T-helper 1 cell treated with Interleukin-12 subunit alpha and Interleukin-12 subunit beta and Interleukin-4 antibody, amounts not matched to agents 30 ng/mL and 1 ng/mL, for 36 hours (primary cell): ENCODE measurements around the gene BEST3. TPM values are rescaled to one million over a fixed set of nuclear protein-coding genes. Genes with fewer than 3 reads are reported as not detected.

Source experiments
- intact Hi-C: fragments of 100-400 bp; cut with micrococcal nuclease; formaldehyde crosslinking; loops from one replicate; pipeline ENCODE4 v1.15.1; 2024
- total RNA-seq: library from RNA; stranded (reverse); gene quantifications from 2 replicates; pipeline ENCODE4 v1.2.3, GENCODE V29; 2022

Gene BEST3
- total RNA-seq: not detected in 2 replicates

DNA sequence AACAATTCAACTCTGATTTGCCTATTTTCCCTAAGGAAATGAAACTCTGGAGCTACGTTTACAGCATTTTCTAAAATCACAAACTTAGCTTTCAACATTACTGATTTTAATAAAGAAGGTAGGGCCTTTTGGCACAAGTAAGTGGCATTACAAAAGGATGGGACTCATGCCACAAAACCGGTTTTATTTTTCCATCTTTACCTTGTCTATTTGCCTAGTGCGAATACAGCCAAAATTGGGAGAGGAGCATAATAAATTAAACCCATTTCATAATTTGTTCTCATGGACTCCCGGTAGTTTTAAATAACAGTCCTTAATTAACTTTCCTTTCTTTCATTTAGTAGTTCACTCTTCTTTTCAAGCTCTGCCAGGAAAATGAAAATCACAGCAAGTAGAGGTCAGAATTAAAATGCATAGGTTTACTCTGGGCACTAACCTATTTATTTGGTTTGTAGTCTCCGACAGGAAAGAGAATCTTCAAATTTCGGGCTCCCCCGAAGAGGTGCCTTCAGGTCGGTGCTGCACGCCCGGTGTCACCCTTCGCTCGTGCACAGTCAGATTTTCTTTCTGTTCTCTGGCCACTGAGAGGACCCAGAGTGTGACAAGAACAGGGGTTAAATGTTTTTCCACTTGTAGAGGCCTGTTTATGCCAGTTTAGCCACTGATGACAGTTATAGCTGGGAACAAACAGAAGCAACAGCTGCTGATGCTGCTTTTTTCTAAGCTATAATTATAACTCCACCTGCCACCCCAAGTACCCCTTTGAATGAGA is at the start of gene BEST3:
Gene BEST3, minus strand, starts transcription at position 535 of the 772 bp plus-strand sequence. CDS start 1,505 bp downstream, outside the sequence.
- intact Hi-C loops: no loop called here

DNA sequence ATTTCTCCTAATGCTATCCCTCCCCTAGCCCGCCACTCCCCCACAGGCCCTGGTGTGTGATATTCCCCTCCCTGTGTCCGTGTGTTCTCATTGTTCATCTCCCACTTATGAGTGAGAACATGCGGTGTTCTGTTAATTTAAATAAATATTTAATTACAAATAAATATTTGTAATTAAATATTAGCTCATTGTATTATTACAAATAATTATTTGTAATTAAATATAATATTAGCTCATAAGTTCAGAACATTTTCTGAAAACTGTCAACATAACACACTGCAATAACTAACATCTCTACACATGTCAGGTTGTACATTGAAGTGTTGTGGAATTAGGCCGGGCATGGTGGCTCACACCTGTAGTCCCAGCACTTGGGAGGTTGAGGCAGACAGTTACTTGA is 45.0 kb upstream of the BEST3 start:
- intact Hi-C loops: no loop called here

DNA sequence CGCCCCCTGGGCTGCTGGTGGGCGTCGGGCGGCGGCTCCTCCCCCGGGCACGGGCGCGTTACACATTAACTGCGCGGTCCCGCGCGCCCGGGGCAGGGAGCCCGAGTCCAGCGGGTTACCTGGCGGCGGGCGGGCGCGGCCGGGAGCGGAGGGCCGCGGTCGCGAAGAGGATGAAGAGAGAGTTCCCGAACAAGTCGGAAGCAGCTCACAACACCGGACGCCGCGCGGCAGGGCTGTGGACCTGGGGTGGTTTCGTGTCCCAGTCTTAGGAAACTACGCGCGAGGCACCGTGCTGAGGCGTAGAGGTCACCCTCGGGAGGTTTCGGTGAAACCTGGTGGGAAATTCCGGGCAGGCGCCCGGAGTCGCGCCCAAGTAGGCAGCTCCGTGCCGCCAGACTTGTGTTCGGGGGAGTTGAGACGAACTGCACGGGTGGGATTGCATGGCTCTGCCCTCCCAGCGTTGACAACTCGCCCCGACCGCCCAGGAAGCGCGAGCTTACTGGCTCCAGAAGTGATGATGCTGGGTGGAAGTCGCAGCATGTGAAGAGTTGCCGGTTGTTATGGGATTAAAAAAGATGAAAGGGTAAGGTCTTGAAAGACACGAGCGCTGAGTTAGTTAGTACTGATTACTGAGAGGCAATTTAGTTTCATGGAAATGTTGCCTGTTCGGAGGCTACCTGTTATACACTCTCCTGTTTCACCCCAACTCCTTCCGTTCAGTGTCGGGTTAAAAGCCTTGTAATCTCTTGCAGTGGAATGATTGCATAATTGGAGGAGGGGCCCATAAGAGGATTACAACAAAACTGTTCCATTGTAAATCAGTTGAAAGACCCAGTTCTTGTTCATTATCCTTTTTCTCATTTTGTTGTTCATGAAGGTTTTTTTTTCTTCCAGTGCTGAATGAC is 40.4 kb upstream of the BEST3 start:
- intact Hi-C loops: loop anchor here (1.0 to 5.0 kb wide), 7 partner anchors 154 to 1923 kb away; partner anchors contain the start of genes CCT2, CPSF6, FRS2 and KCNMB4

- intact Hi-C loops: loop anchor here (1.0 to 5.0 kb wide), 10 partner anchors 141 to 1924 kb away; partner anchors contain the start of genes CCT2, CPSF6, FRS2 and KCNMB4
Measured at GRCh38 chr12:69738351-69739286, 39.5 kb upstream of the BEST3 start, which contains the start of gene RAB3IP. Gene RAB3IP, plus strand, starts transcription at chr12:69738860. Its CDS starts 16,549 bp downstream, at chr12:69755409.

GRCh38 chr12:69733638-69734037 is 34.5 kb upstream of the BEST3 start:
- intact Hi-C loops: no loop called here

- intact Hi-C loops: no loop called here
Measured at GRCh38 chr12:69732088-69732487, 33.0 kb upstream of the BEST3 start.

- intact Hi-C loops: no loop called here
Measured at GRCh38 chr12:69726922-69727321, 27.8 kb upstream of the BEST3 start.

DNA sequence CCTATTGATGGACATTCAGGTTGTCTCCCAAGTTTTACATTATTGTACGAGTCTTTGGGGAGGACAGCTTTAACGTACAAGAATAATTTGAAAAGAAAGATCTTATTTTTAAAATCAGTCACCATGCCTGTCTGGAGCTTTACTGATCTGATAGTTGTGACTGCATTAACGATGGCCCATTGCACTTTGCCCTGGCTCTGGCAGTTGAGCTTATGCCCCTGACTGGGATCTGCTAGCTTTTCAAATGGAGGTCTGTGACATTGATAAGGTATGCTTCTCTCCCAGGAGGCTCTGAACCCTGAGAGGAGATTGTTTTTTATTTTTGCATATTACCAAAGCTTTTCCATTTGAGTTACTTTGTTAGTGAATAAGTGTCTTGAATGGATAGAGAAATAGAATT is 21.6 kb upstream of the BEST3 start:
- intact Hi-C loops: no loop called here

GRCh38 chr12:69719336-69720316 is 20.5 kb upstream of the BEST3 start:
- intact Hi-C loops: no loop called here

- intact Hi-C loops: no loop called here
Measured at GRCh38 chr12:69714542-69714941, 15.4 kb upstream of the BEST3 start.

- intact Hi-C loops: no loop called here
Measured at GRCh38 chr12:69712826-69713225, 13.7 kb upstream of the BEST3 start.

DNA sequence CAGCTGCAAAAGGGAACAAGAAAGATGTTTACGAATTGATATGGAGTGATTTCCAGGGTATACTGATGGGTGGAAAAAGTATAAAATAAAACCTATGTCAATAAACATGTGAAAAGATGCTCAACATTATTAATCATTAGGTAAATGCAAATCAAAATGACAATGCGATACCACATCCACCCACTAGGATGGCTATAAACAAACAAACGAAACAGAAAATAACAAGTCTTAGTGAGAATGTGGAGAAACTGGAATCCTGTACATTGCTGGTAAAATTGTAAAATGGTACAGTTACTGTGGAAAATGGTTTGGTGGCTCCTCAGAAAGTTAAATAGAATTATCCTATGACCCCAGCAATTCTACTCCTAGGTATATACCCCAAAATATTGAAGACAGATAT is 9.5 kb upstream of the BEST3 start:
- intact Hi-C loops: no loop called here

DNA sequence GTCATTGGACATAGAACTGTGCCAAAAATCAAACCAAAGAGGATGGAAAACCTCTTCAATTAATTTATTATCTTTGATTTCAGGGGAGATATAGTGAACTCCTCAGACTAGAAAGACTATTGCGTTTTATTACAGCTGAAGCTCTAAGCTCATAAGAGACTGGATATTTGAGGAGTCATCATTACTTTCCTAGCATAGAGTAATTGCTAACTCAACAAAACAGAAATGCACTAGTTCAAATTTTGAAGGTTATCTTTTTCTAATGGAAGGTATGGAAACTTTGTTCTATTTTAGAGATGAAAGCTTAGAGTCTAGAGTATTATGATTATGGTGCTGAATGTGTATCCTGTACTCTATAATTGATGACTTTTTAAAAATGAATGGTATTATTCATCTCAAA is 5.3 kb upstream of the BEST3 start:
- intact Hi-C loops: no loop called here

DNA sequence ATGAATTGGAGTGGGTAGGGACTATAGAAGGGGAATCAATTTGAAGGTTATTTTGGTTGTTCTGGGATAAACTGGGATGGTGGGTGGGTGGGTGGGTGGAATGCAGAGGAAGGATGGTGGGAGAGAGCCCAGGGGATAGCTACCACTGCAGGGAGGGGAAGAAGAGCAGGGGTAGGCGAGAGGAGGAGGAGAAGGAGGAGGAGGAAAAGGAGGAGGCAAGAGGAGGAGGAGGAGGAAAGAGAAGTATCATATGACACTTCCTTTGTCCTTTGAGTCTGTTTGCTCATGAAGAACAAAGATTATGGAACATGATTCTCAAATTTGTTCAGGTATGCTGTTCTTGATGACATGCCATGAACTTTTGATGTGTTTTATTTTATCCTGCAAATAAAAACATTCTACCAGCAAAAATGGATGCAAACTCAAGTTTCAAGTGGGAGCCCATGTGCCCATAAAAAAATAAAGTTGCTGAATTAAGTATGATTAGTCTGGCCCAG is 4.1 kb upstream of the BEST3 start:
- intact Hi-C loops: no loop called here

DNA sequence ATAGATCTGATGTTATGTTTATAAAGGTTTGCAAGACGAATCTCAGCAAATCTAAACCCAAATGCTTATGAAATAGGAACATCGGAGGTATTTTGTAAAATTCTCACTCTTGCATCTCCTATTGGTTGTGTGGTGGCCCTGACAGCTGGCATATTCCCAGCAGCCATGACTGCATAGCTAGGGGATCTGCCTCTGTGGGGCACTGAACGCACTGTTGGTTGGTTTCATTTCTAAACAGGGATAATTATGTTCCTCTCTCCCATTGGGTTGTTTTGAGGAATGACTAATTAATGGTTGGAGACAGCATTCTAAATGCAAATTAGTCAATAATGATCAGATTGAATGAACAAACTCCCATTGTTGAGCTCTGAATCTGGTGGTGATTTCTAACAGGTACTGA is 2.7 kb upstream of the BEST3 start:
- intact Hi-C loops: no loop called here

GRCh38 chr12:69698054-69698453 is 1.0 kb downstream of the BEST3 start:
- intact Hi-C loops: no loop called here

DNA sequence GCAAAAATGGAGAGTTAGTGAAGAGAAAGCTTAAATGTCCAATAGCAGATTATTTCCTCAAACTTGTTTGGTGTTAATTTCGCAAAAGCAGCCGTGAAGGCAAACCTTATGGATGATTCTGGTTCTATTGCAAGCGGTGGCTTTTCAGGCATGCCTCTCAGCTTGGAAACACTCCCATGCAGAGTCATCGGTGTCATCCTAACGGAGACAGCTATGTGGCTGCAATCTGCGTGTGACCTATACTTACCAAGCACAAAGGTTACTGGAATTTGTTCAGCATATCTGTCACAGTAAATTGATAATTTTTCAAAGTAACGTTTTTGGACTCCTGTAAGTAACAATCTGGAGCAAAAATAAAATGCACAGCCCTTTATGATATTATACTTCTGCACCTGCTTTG is 5.0 kb downstream of the BEST3 start:
- intact Hi-C loops: no loop called here

GRCh38 chr12:69689638-69690037 is 9.5 kb downstream of the BEST3 start:
- intact Hi-C loops: no loop called here
